ENCODE results near the gene LCN9. TPM values are rescaled to one million over a fixed set of nuclear protein-coding genes. Genes with fewer than 3 reads are reported as not detected.

The LCN9 gene
- total and polyA plus RNA-seq, 9 donors, result not detected

GRCh38 chr9:135649508-135649907 is 13.6 kb upstream of the LCN9 start:
- H3K36me3 ChIP-seq, result no peaks in the 10 kb centered on the region
- intact Hi-C loops (cut with DNase I), result no loop called here
- WGBS, 3 donors, result 76 to 77% (median 77%) methylated on average over 2 of the region's 2 CpGs

GRCh38 chr9:135650408-135650807 is 12.7 kb upstream of the LCN9 start:
- H3K27me3 ChIP-seq, result no peaks in the 10 kb centered on the region
- intact Hi-C loops (cut with DNase I), result no loop called here
- no peak overlapping the region for H3K27ac ChIP-seq
- H3K4me3 ChIP-seq, result no peak overlapping the region
- DNase-seq, result no peak
- no peak for TF ChIP-seq POLR2A (IDR thresholded peaks at IDR 0.05)
- TF ChIP-seq EP300 (IDR thresholded peaks at IDR 0.05), result no peak
- TF ChIP-seq CTCF (IDR thresholded peaks at IDR 0.05), result no peak
- no peaks in the 10 kb centered on the region for H3K4me1 ChIP-seq (ENCODE audit: insufficient read depth)
- 86 to 93% (median 86%) methylated on average over 17 of the region's 17 CpGs for WGBS, 3 donors
- peaks cover 0 to under 1% of the 10 kb centered on the region in 2 donors for H3K9me3 ChIP-seq
- no peaks in the 10 kb centered on the region for H3K36me3 ChIP-seq

More at GRCh38 chr9:135649508-135649907, 13.6 kb upstream of the LCN9 start:
- no peak for DNase-seq
- Histone ChIP-seq H3K27ac (no peak overlapping the region), H3K9me3 (peaks cover 2 to 3% of the 10 kb centered on the region in 2 donors), H3K27me3 (no peaks in the 10 kb centered on the region), H3K4me3 (no peak overlapping the region), H3K4me1 (ENCODE audit: insufficient read depth) (no peaks in the 10 kb centered on the region)
- no peak for TF ChIP-seq POLR2A (IDR thresholded peaks at IDR 0.05)
- no peak for TF ChIP-seq CTCF (IDR thresholded peaks at IDR 0.05)
- no peak for TF ChIP-seq EP300 (IDR thresholded peaks at IDR 0.05)

- H3K4me3 ChIP-seq, result no peak overlapping the region
- no peak for DNase-seq
- H3K27me3 ChIP-seq, result no peaks in the 10 kb centered on the region
- intact Hi-C loops (cut with DNase I), result no loop called here
- WGBS, 3 donors, result 70 to 85% (median 75%) methylated on average over 8 of the region's 8 CpGs
- no peaks in the 10 kb centered on the region for H3K9me3 ChIP-seq
- no peak overlapping the region for H3K27ac ChIP-seq
- TF ChIP-seq POLR2A (IDR thresholded peaks at IDR 0.05), result no peak
- no peak for TF ChIP-seq CTCF (IDR thresholded peaks at IDR 0.05)
- TF ChIP-seq EP300 (IDR thresholded peaks at IDR 0.05), result no peak
- H3K4me1 ChIP-seq (ENCODE audit: insufficient read depth), result no peaks in the 10 kb centered on the region
- no peaks in the 10 kb centered on the region for H3K36me3 ChIP-seq
These were observed 7.8 kb upstream of the LCN9 start for GRCh38 chr9:135655317-135655716.

GRCh38 chr9:135657416-135657815 is 5.7 kb upstream of the LCN9 start:
- DNase-seq, result no peak
- no peak for TF ChIP-seq POLR2A (IDR thresholded peaks at IDR 0.05)
- no peak for TF ChIP-seq EP300 (IDR thresholded peaks at IDR 0.05)
- TF ChIP-seq CTCF (IDR thresholded peaks at IDR 0.05), result no peak
- 85 to 93% (median 87%) methylated on average over 15 of the region's 15 CpGs for WGBS, 3 donors
- Histone ChIP-seq H3K4me1 (ENCODE audit: insufficient read depth) (no peaks in the 10 kb centered on the region), H3K27ac (no peak overlapping the region), H3K27me3 (no peaks in the 10 kb centered on the region), H3K9me3 (no peaks in the 10 kb centered on the region), H3K4me3 (no peak overlapping the region), H3K36me3 (no peaks in the 10 kb centered on the region)
- intact Hi-C loops (cut with DNase I), result no loop called here
